CD4-positive, CD25-positive, alpha-beta regulatory T cell (primary cell): ENCODE results near the gene ITIH3. TPM values are rescaled to one million over a fixed set of nuclear protein-coding genes. Genes with fewer than 3 reads are reported as not detected.

Experiments used
- ATAC-seq, 2 donors: fragments of 150-1000 bp; cut with Tn5 transposase; one replicate each; pipeline ENCODE4 v1.10.0; 2021; ENCODE audit warnings: low read depth in 2 of 2, moderate number of reproducible peaks in 2 of 2, moderate library complexity in 1 of 2
- DNase-seq, 3 donors: peaks; one replicate each; pipeline versions ENCODE4 v3.0.0 to v3.0.0-alpha.2; 2012 to 2022; ENCODE audit warnings: mixed read lengths in 1 of 3
- H3K27ac ChIP-seq: one replicate; pipeline ENCODE4 v1.7.0; 2013; ENCODE audit warnings: mild to moderate bottlenecking, low read length; ENCODE audit not compliant: insufficient read depth, poor library complexity, severe bottlenecking
- H3K27me3 ChIP-seq: one replicate; pipeline ENCODE4 v1.7.0; 2013; ENCODE audit warnings: low read length; ENCODE audit not compliant: control insufficient read depth, insufficient read depth
- H3K36me3 ChIP-seq: one replicate; pipeline ENCODE4 v1.7.0; 2013; ENCODE audit warnings: mild to moderate bottlenecking, low read length, moderate library complexity; ENCODE audit not compliant: control insufficient read depth, insufficient read depth
- H3K4me1 ChIP-seq: 2 replicates; pipeline ENCODE4 v1.7.0; 2013; ENCODE audit warnings: mild to moderate bottlenecking, low read length; ENCODE audit not compliant: insufficient read depth, control insufficient read depth, poor library complexity, severe bottlenecking
- H3K4me3 ChIP-seq: one replicate; pipeline ENCODE4 v1.7.0; 2013; ENCODE audit warnings: low read depth, mild to moderate bottlenecking, low read length, moderate library complexity
- H3K9me3 ChIP-seq, 2 experiments: 1 replicate in 1 of 2; 2 replicates in 1 of 2; pipeline ENCODE4 v1.7.0; 2013; ENCODE audit warnings: low read length in 2 of 2, mild to moderate bottlenecking in 1 of 2, moderate library complexity in 1 of 2; ENCODE audit not compliant: control insufficient read depth in 2 of 2
- H3K27ac Mint-ChIP-seq, 3 donors: one replicate each; pipeline ENCODE4 v1.8.0; 2020 to 2022; ENCODE audit warnings: mild to moderate bottlenecking in 3 of 3, mixed read lengths in 3 of 3, moderate library complexity in 2 of 3
- H3K27me3 Mint-ChIP-seq: one replicate; pipeline ENCODE4 v1.8.0; 2022; ENCODE audit warnings: mild to moderate bottlenecking, mixed read lengths
- H3K36me3 Mint-ChIP-seq: one replicate; pipeline ENCODE4 v1.8.0; 2020; ENCODE audit warnings: mixed read lengths
- H3K4me1 Mint-ChIP-seq, 4 donors: one replicate each; pipeline ENCODE4 v1.8.0; 2020 to 2022; ENCODE audit warnings: mixed read lengths in 4 of 4, mild to moderate bottlenecking in 1 of 4
- H3K4me3 Mint-ChIP-seq, 4 donors: one replicate each; pipeline ENCODE4 v1.8.0; 2020 to 2022; ENCODE audit warnings: mild to moderate bottlenecking in 4 of 4, mixed read lengths in 4 of 4, moderate library complexity in 3 of 4
- H3K9me3 Mint-ChIP-seq, 7 donors: one replicate each; pipeline ENCODE4 v1.8.0; 2020 to 2022; ENCODE audit warnings: mixed read lengths in 7 of 7, mild to moderate bottlenecking in 3 of 7, moderate library complexity in 2 of 7
- polyA plus RNA-seq, 4 donors: library from polyadenylated mRNA; unstranded; fragments of 300-500 nt; fragmentation: Illumina TruSeq; gene quantifications; one replicate each; pipeline ENCODE4 v1.2.3, GENCODE V29; 2021
- total RNA-seq: library from RNA; stranded (reverse); gene quantifications from one replicate; pipeline ENCODE4 v1.2.3, GENCODE V29; 2022

The ITIH3 gene
- total and polyA plus RNA-seq, 5 donors from 2014 or later = 0.63 to 1.5 TPM; not detected in 3

GRCh38 chr3:52816654-52817053 lies 22.1 kb downstream of the ITIH3 start:
- no peak overlapping the region for H3K4me3 ChIP-seq
- Mint-ChIP-seq H3K27ac (no peak overlapping the region), H3K36me3 (peaks cover 3% of the 10 kb centered on the region), H3K27me3 (no peaks in the 10 kb centered on the region), H3K4me3 (no peak overlapping the region), H3K4me1 (no peaks in the 10 kb centered on the region), H3K9me3 (no peaks in the 10 kb centered on the region)
- H3K27me3 ChIP-seq = no peaks in the 10 kb centered on the region
- H3K9me3 ChIP-seq = no peaks in the 10 kb centered on the region
- peaks cover 4% of the 10 kb centered on the region for H3K36me3 ChIP-seq
- no peak for ATAC-seq
- H3K4me1 ChIP-seq = no peaks in the 10 kb centered on the region
- no peak overlapping the region for H3K27ac ChIP-seq
- DNase-seq = no peak

GRCh38 chr3:52817221-52817620 lies 22.6 kb downstream of the ITIH3 start:
- no peaks in the 10 kb centered on the region for H3K27me3 ChIP-seq
- H3K9me3 Mint-ChIP-seq = no peaks in the 10 kb centered on the region
- peak overlapping the region in 1 of 3 donors; percentile 43 for H3K27ac Mint-ChIP-seq

GRCh38 chr3:52817860-52818259 lies 23.3 kb downstream of the ITIH3 start:
- H3K9me3 ChIP-seq = no peaks in the 10 kb centered on the region
- no peaks in the 10 kb centered on the region for H3K4me1 ChIP-seq
- DNase-seq (no peak), ATAC-seq (no peak)
- no peak overlapping the region for H3K4me3 ChIP-seq
- no peaks in the 10 kb centered on the region for H3K27me3 ChIP-seq
- Mint-ChIP-seq H3K27ac (peak overlapping the region in 1 of 3 donors; percentile 36), H3K36me3 (peaks cover 3% of the 10 kb centered on the region), H3K4me1 (no peaks in the 10 kb centered on the region), H3K4me3 (no peak overlapping the region), H3K9me3 (no peaks in the 10 kb centered on the region), H3K27me3 (no peaks in the 10 kb centered on the region)
- no peak overlapping the region for H3K27ac ChIP-seq
- H3K36me3 ChIP-seq = peaks cover 4% of the 10 kb centered on the region

More at GRCh38 chr3:52817221-52817620, 22.6 kb downstream of the ITIH3 start:
- Mint-ChIP-seq H3K36me3 (peaks cover 3% of the 10 kb centered on the region), H3K4me1 (no peaks in the 10 kb centered on the region), H3K4me3 (no peak overlapping the region), H3K27me3 (no peaks in the 10 kb centered on the region)
- Histone ChIP-seq H3K9me3 (no peaks in the 10 kb centered on the region), H3K4me3 (no peak overlapping the region), H3K4me1 (no peaks in the 10 kb centered on the region), H3K36me3 (peaks cover 4% of the 10 kb centered on the region), H3K27ac (no peak overlapping the region)
- DNase-seq (no peak), ATAC-seq (no peak)

- H3K4me1 Mint-ChIP-seq = no peaks in the 10 kb centered on the region
- no peaks in the 10 kb centered on the region for H3K9me3 Mint-ChIP-seq
- H3K4me3 Mint-ChIP-seq = no peak overlapping the region
- ATAC-seq (no peak), DNase-seq (no peak)
- no peaks in the 10 kb centered on the region for H3K9me3 ChIP-seq
- no peak overlapping the region for H3K4me3 ChIP-seq
- H3K36me3 Mint-ChIP-seq = peaks cover 3% of the 10 kb centered on the region
- H3K27me3 Mint-ChIP-seq = no peaks in the 10 kb centered on the region
- H3K27ac ChIP-seq = no peak overlapping the region
- no peaks in the 10 kb centered on the region for H3K4me1 ChIP-seq
- no peaks in the 10 kb centered on the region for H3K27me3 ChIP-seq
- H3K27ac Mint-ChIP-seq = no peak overlapping the region
- H3K36me3 ChIP-seq = peaks cover 13% of the 10 kb centered on the region
Measured at GRCh38 chr3:52819936-52820335, 25.3 kb downstream of the ITIH3 start.

GRCh38 chr3:52820736-52821135 lies 26.1 kb downstream of the ITIH3 start:
- Mint-ChIP-seq H3K27me3 (no peaks in the 10 kb centered on the region), H3K36me3 (peaks cover 3% of the 10 kb centered on the region), H3K4me1 (no peaks in the 10 kb centered on the region), H3K9me3 (no peaks in the 10 kb centered on the region), H3K27ac (no peak overlapping the region), H3K4me3 (no peak overlapping the region)
- Histone ChIP-seq H3K27me3 (no peaks in the 10 kb centered on the region), H3K27ac (no peak overlapping the region), H3K36me3 (peaks cover 13% of the 10 kb centered on the region), H3K4me1 (no peaks in the 10 kb centered on the region), H3K9me3 (no peaks in the 10 kb centered on the region), H3K4me3 (no peak overlapping the region)
- DNase-seq = peak in 1 of 3 donors; percentile 33
- ATAC-seq = no peak

- H3K27ac ChIP-seq = no peak overlapping the region
Measured at GRCh38 chr3:52822363-52822762, 27.8 kb downstream of the ITIH3 start.

GRCh38 chr3:52824037-52824436 lies 29.4 kb downstream of the ITIH3 start:
- Mint-ChIP-seq H3K36me3 (peaks cover 3% of the 10 kb centered on the region), H3K27me3 (no peaks in the 10 kb centered on the region), H3K27ac (no peak overlapping the region), H3K4me1 (no peaks in the 10 kb centered on the region), H3K4me3 (no peak overlapping the region), H3K9me3 (no peaks in the 10 kb centered on the region)
- H3K9me3 ChIP-seq = no peaks in the 10 kb centered on the region
- H3K27ac ChIP-seq = no peak overlapping the region
- no peaks in the 10 kb centered on the region for H3K27me3 ChIP-seq
- DNase-seq = no peak
- H3K4me1 ChIP-seq = no peaks in the 10 kb centered on the region
- ATAC-seq = no peak
- no peak overlapping the region for H3K4me3 ChIP-seq
- peaks cover 13% of the 10 kb centered on the region for H3K36me3 ChIP-seq

More at GRCh38 chr3:52822363-52822762, 27.8 kb downstream of the ITIH3 start:
- no peak for DNase-seq
- H3K36me3 Mint-ChIP-seq = peaks cover 3% of the 10 kb centered on the region
- H3K9me3 ChIP-seq = no peaks in the 10 kb centered on the region
- H3K27ac Mint-ChIP-seq = peak overlapping the region in 1 of 3 donors; percentile 32
- H3K27me3 Mint-ChIP-seq = no peaks in the 10 kb centered on the region
- H3K27me3 ChIP-seq = no peaks in the 10 kb centered on the region
- H3K4me3 ChIP-seq = no peak overlapping the region
- no peaks in the 10 kb centered on the region for H3K9me3 Mint-ChIP-seq
- no peak for ATAC-seq
- no peaks in the 10 kb centered on the region for H3K4me1 Mint-ChIP-seq
- no peaks in the 10 kb centered on the region for H3K4me1 ChIP-seq
- H3K4me3 Mint-ChIP-seq = no peak overlapping the region
- peaks cover 13% of the 10 kb centered on the region for H3K36me3 ChIP-seq

- Histone ChIP-seq H3K4me3 (no peak overlapping the region), H3K9me3 (no peaks in the 10 kb centered on the region), H3K27me3 (no peaks in the 10 kb centered on the region), H3K36me3 (peaks cover 9% of the 10 kb centered on the region), H3K4me1 (no peaks in the 10 kb centered on the region), H3K27ac (no peak overlapping the region)
- ATAC-seq (no peak), DNase-seq (no peak)
- H3K9me3 Mint-ChIP-seq = no peaks in the 10 kb centered on the region
- peak overlapping the region in 1 of 3 donors; percentile 41 for H3K27ac Mint-ChIP-seq
- H3K4me3 Mint-ChIP-seq = no peak overlapping the region
- no peaks in the 10 kb centered on the region for H3K27me3 Mint-ChIP-seq
- H3K4me1 Mint-ChIP-seq = no peaks in the 10 kb centered on the region
- H3K36me3 Mint-ChIP-seq = peaks cover 3% of the 10 kb centered on the region
Measured at GRCh38 chr3:52827441-52827840, 32.8 kb downstream of the ITIH3 start.
